ENCODE measurements around the gene AKR1C1.
"Not testable (repeated sequence)": the region's sequence is repeated elsewhere in the genome, so short reads cannot be mapped to it uniquely, and the experiment has no call there.

The AKR1C1 gene

DNA sequence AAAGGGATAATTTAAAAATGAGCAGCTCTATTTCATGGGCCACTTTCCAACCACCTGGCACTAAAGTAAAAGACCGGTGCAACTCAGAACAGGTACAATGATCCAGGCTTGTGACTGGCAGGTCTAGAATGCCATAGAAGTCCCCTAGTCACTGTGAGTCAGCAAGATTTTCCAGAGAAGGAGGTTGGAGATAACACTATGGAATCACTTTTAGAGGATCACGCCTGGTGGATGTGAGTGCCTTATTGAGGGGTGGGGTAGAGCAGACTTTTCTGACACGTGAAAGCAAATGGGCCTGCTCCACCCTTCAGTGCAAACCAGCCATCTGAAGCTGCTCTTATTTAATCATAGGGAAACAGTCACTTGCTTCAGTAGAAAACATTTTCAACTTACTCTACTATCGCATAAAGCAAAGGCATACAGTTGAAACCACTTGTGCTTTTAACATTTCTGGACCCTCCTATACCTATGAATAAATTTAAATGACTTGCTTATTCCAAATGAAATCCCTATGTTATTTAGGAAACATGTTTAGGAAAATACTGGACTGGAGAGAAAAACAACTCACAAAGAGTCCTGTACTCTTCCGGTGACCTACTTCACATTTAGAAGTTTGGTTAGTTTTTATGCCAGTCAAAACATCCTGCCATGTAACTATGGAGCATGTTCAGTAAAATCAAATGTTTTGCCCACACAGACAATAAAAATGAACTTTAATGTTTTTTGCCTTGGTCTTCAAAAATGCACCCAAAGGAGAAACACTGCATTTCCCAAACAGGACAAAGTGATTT is 21.5 kb upstream of the AKR1C1 start:
- no peak overlapping the region for H3K4me3 ChIP-seq (ENCODE audit: low read length)
- TF ChIP-seq CTCF (IDR thresholded peaks at IDR 0.05; ENCODE audit: low read depth, low read length, poor library complexity, severe bottlenecking) (no peak), EZH2phosphoT487 (IDR thresholded peaks at IDR 0.05; ENCODE audit: borderline replicate concordance, low read length) (no peak)
- H3F3A ChIP-seq (ENCODE audit: control insufficient read depth, insufficient read depth) = no peaks in the 10 kb centered on the region
- no peaks in the 10 kb centered on the region for H4K20me1 ChIP-seq (ENCODE audit: control insufficient read depth, insufficient read depth, low read depth, low read length)
- no peak overlapping the region for H3K4me2 ChIP-seq (ENCODE audit: low read length)
- no peaks in the 10 kb centered on the region for H3K9me2 ChIP-seq (replicated peaks; ENCODE audit: control insufficient read depth, low read length)
- no peaks in the 10 kb centered on the region for H3K9me3 ChIP-seq (ENCODE audit: control insufficient read depth, insufficient read depth, low read length)
- no peaks in the 10 kb centered on the region for H3K27me3 ChIP-seq (ENCODE audit: control insufficient read depth, low read length)
- no peak overlapping the region for H3K27ac ChIP-seq (ENCODE audit: low read depth, low read length)
- H3K4me1 ChIP-seq (ENCODE audit: control insufficient read depth, low read length) = no peaks in the 10 kb centered on the region
- H3K79me2 ChIP-seq (ENCODE audit: control insufficient read depth, low read length) = no peaks in the 10 kb centered on the region
- H3K36me3 ChIP-seq (ENCODE audit: control insufficient read depth, low read length) = no peaks in the 10 kb centered on the region

DNA sequence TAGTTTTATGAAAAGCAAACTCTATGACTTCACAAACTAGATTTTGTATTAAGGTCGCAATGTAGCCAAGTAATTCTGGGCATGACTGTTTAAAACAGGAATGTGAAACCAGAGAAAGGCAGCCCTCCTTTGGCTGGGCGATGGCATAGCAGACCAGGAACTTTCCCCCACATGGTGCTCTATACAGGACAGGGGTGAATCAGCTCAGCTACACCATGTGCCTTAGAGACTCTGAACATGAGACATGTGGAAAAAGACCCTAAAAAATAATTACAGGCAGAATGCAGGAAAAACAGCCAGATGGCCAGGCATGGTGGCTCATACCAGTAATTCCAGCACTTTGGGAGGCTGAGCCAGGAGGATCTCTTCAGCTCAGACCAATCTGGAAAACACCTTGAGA is 20.3 kb upstream of the AKR1C1 start:
- H3K36me3 ChIP-seq (ENCODE audit: control insufficient read depth, low read length); H3K27ac ChIP-seq (ENCODE audit: low read depth, low read length); H3K79me2 ChIP-seq (ENCODE audit: control insufficient read depth, low read length); H3K9me2 ChIP-seq (replicated peaks; ENCODE audit: control insufficient read depth, low read length); H3K4me2 ChIP-seq (ENCODE audit: low read length); H3F3A ChIP-seq (ENCODE audit: control insufficient read depth, insufficient read depth); H4K20me1 ChIP-seq (ENCODE audit: control insufficient read depth, insufficient read depth, low read depth, low read length); H3K4me3 ChIP-seq (ENCODE audit: low read length); H3K9me3 ChIP-seq (ENCODE audit: control insufficient read depth, insufficient read depth, low read length); H3K4me1 ChIP-seq (ENCODE audit: control insufficient read depth, low read length); H3K27me3 ChIP-seq (ENCODE audit: control insufficient read depth, low read length): not testable (repeated sequence)

DNA sequence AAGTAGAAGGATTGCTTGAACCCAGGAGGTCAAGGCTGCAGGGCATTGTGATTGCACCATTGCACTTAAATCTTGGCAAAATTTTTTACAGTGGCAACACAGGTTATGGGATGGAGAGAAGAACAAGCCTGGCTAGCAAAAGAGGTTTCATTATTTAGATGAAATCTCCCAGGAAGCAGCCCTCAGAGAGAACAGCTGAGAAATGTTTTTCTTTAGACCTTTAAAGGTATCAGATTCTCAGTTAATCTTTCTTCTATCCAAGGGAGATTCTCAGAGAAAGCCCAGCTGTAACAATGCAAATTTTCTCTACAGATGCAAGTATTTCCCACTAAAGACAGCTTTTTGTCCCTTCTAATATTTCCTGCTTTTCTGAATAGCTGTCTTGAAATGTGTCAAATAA is 19.8 kb upstream of the AKR1C1 start:
- H3K4me2 ChIP-seq (ENCODE audit: low read length); H3K36me3 ChIP-seq (ENCODE audit: control insufficient read depth, low read length); H3K4me1 ChIP-seq (ENCODE audit: control insufficient read depth, low read length); H3K4me3 ChIP-seq (ENCODE audit: low read length); H3K9me3 ChIP-seq (ENCODE audit: control insufficient read depth, insufficient read depth, low read length); H3F3A ChIP-seq (ENCODE audit: control insufficient read depth, insufficient read depth); H3K27me3 ChIP-seq (ENCODE audit: control insufficient read depth, low read length); H3K79me2 ChIP-seq (ENCODE audit: control insufficient read depth, low read length); H3K9me2 ChIP-seq (replicated peaks; ENCODE audit: control insufficient read depth, low read length); H3K27ac ChIP-seq (ENCODE audit: low read depth, low read length); H4K20me1 ChIP-seq (ENCODE audit: control insufficient read depth, insufficient read depth, low read depth, low read length): not testable (repeated sequence)

DNA sequence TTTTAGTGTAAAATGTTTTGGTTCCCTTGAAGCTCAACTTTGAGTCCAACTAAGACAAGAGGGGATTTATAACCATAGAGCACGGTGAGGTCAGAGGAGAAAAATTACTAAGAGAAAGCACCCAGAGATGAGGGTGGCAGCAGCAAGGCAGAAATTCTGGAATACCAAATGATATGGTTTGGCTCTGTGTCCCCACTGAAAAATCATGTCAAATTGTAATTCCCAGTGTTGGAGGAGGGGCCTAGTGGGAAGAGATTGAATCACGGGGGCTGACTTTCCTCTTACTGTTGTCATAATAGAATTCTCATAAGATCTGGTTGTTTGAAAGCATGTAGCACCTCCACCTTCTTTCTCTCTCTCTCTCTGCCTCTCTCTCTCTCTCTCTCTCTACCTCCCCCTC is 19.4 kb upstream of the AKR1C1 start:
- no peaks in the 10 kb centered on the region for H3K36me3 ChIP-seq (ENCODE audit: control insufficient read depth, low read length)
- no peaks in the 10 kb centered on the region for H3K9me2 ChIP-seq (replicated peaks; ENCODE audit: control insufficient read depth, low read length)
- H4K20me1 ChIP-seq (ENCODE audit: control insufficient read depth, insufficient read depth, low read depth, low read length) = no peaks in the 10 kb centered on the region
- no peaks in the 10 kb centered on the region for H3K27me3 ChIP-seq (ENCODE audit: control insufficient read depth, low read length)
- no peaks in the 10 kb centered on the region for H3K9me3 ChIP-seq (ENCODE audit: control insufficient read depth, insufficient read depth, low read length)
- H3K4me3 ChIP-seq (ENCODE audit: low read length) = no peak overlapping the region
- no peaks in the 10 kb centered on the region for H3K79me2 ChIP-seq (ENCODE audit: control insufficient read depth, low read length)
- TF ChIP-seq CTCF (IDR thresholded peaks at IDR 0.05; ENCODE audit: low read depth, low read length, poor library complexity, severe bottlenecking) (no peak), EZH2phosphoT487 (IDR thresholded peaks at IDR 0.05; ENCODE audit: borderline replicate concordance, low read length) (no peak)
- H3K4me1 ChIP-seq (ENCODE audit: control insufficient read depth, low read length) = no peaks in the 10 kb centered on the region
- no peaks in the 10 kb centered on the region for H3F3A ChIP-seq (ENCODE audit: control insufficient read depth, insufficient read depth)
- no peak overlapping the region for H3K27ac ChIP-seq (ENCODE audit: low read depth, low read length)
- H3K4me2 ChIP-seq (ENCODE audit: low read length) = no peak overlapping the region

All from DOHH2 (cell line).